DOHH2 (cell line): ENCODE data around the gene TUSC7.

Experiments used
- CTCF ChIP-seq: fragments of 200-600 bp; sonication (generic); IDR thresholded peaks from one replicate; pipeline ENCODE4 v1.5.1; 2014; ENCODE audit warnings: antibody characterized with exemption, mild to moderate bottlenecking, low read depth, low read length; ENCODE audit not compliant: poor library complexity, severe bottlenecking
- EZH2phosphoT487 ChIP-seq: fragments of 200-600 bp; sonication (generic); IDR thresholded peaks from 2 replicates; pipeline ENCODE4 v1.6.1; 2017; ENCODE audit warnings: borderline replicate concordance, mild to moderate bottlenecking, antibody characterized with exemption, low read length, moderate library complexity, mixed read lengths

- TF ChIP-seq CTCF (no peak), EZH2phosphoT487 (no peak)
Observed at GRCh38 chr3:116663161-116664110, 46.1 kb upstream of the TUSC7 start.
